HG02943 (cell line): ENCODE data around the gene KIF1B.

Source experiments
- ATAC-seq: cut with Tn5 transposase; IDR thresholded peaks from one replicate; pipeline ENCODE4 v1.9.1; 2021; ENCODE audit warnings: mild to moderate bottlenecking, low read depth, moderate library complexity; ENCODE audit not compliant: unreplicated experiment

Gene KIF1B

GRCh38 chr1:10209905-10210810, at the start of gene KIF1B:
TSS of gene KIF1B (plus strand) at chr1:10210570. CDS start at chr1:10232329, 21,759 bp downstream.
- peak; percentile 96 for ATAC-seq

DNA sequence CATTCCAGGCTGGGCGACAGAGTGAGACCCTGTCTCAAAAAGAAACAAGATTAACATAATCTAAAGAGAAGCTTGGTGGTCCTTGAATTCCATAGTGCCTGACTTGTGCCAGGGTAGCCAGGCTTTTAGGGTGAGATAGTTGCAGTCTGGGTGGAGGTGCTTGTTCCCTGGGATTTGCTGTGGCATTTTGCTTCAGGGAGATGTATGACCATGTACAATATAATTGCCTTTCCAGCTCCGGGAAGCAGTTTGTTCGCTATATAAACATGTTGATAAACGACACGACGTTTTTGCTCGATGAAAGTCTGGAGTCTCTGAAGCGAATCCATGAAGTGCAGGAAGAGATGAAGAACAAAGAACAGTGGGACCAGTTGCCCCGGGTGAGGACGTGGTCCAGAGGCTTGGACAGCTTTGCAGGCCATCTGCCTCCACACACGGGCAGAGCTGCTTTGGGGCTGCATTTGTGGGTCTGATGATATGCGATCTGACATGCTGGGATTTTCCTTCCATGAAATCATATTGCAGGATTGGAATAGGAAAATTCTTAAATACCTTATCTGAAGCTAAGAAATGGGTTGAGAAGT, 49.4 kb upstream of the KIF1B start:
- ATAC-seq: no peak

DNA sequence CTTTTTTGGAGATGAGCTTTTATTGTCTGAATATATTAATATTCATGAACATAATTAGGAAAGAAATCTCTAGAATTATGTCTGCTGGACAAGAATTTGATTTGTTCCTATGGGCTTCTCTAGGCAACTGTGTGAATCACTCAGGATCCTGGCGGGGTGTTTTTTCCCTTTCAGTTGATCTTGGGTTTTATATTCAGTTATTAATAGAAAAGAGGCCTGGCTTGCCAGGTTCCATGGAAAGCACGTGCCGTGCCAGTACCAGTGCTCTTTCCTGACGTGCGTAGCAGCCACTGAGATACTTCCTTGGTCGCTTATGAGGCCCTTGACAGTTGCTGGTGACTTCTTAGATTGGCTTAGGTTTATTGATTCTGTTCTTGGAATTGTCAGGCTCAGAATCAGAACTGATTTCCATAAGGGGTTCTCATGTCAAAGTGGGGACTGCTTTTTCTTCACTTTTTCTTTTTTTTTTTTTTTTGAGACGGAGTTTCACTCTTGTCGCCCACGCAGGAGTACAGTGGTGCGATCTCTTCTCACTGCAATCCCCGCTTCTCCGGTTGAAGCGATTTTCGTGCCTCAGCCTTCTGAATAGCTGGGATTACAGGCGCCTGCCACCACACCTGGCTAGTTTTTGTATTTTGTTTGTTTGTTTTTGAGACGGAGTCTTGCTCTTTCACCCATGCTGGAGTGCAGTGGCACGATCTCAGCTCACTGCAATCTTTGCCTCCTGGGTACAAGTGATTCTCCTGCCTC, 48.7 kb upstream of the KIF1B start:
- no peak for ATAC-seq

GRCh38 chr1:10168912-10169514, 41.4 kb upstream of the KIF1B start:
- ATAC-seq: no peak

GRCh38 chr1:10170239-10170574, 40.2 kb upstream of the KIF1B start:
- no peak for ATAC-seq

DNA sequence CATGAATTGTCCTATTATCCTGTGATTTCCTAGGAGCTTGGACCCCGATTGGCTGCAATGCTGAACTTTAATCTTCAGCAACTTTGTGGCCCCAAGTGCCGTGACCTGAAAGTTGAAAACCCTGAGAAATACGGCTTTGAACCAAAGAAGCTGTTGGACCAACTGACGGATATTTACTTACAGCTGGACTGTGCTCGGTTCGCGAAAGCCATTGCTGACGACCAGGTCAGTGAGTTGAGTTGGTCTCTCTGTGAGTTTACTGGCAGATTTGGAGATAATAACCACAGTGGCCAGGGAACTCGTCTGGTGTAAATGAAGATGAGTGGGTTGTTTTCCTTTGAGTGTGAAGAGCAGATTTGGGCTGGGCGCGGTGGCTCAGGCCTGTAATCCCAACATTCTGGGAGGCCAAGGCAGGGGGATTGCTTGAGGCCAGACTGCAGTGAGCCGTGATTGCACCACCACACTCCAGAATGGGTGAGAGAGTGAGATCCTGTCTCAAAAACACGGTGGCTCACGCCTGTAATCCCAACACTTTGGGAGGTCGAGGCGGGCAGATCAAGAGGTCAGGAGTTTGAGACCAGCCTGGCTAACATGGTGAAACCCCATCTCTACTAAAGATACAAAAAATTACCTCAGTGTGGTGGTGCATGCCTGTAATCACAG, 39.1 kb upstream of the KIF1B start:
- no peak for ATAC-seq

DNA sequence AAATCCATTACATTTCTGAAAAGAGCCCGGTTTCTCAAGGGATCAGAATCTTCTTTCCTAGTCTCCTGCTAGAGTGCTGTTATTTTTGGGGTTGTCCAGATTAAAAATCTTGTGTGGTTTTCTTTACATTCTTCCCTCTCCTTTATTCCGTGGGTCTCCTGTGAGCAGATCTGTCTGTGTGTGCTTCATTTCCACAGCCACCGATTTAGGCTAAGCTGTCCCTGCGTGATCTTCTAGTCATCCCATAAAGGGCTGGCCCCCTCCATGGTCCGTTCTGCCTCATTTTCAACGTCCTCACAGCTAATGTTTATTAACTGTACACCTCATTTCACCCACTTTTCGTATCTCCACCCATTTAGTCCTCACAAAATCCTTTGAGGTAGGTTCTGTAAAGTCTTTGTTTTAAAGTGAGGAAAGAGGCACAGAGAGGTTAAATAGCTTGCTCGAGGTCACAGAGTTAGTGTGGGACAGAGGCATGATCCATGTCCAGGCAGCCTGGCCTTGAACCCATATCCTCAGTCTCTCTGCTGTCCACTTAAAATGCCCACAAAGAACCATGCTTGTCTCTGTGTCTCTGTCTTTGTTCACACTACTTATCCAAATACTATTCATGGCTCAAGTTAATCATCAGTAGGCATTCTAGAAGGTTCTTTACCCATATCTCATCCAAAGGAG, 38.2 kb upstream of the KIF1B start:
- ATAC-seq: no peak

DNA sequence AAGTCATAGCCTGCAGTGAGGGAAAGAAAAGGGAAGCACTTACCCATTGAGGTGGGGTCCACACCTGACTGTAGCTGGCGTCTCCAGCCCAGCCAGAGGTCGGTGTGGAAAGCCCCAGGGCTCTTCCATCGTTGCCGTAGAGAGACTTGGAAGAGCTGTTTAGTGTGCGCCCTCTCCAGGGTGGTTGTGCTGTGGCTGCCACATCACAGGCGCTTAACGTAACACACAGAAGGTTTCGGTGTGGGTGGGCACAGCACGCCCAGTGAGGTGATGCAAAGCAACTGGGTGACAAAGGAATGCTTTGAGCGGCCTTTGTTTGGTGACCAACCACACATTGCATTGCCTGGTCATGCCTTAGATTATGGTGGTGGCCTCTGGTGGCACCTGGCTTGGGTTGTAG, 36.8 kb upstream of the KIF1B start:
- no peak for ATAC-seq

DNA sequence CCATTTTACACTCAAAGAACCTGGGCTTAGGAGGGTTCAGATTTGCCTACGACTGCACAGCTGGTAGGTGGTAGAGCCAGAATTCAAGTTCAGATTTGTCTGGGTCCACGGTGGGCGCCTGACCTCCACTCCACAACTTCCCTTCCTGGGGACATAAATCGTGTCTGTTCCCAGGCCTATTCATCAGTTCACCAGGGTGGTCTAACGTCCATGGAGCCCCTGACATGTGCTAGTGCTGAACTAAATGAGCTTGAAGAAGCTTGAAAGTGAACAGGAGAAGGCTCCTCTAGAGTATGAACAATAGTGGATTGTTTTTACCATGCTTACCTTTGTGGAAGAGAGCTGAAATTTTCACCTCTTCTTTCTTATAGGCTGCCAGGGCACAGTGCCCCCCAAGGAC, 32.5 kb upstream of the KIF1B start:
- ATAC-seq: no peak

DNA sequence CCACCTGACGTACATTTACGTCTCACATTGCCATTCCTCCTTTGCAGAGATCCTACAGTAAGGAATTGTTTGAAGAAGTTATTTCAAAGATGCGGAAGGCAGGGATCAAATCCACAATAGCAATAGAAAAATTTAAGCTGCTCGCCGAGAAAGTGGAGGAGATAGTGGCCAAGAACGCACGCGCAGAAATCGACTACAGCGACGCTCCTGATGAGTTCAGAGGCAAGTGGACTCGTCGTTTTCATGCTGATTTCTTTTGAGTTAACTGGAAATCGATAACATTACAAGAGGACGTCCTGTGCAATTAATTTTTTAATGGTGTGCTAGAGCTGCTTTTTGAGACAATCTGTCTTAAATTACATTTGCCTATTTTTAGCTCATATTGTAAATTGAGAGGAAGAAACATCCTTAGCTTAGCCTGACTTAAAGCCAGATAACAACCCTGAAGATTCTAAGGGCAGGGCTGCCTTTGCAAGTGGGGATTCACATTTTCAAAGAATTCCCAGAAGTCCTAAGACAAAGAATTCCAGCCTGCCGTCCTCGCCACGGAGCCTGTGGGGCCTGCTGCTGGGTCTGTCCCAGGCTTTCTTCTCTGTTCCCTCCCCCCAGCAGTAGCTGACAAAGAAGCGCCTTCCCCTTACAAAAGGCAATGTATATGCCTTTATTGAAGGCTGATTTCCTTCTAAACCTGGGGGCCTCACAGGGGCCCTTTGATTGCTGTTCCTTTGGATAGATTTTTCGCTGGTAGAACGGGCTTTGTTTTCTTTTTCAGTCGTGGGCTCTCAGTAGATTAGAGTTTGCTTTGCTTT, 31.6 kb upstream of the KIF1B start:
- no peak for ATAC-seq

- no peak for ATAC-seq
Observed at GRCh38 chr1:10179406-10180091, 30.8 kb upstream of the KIF1B start.

DNA sequence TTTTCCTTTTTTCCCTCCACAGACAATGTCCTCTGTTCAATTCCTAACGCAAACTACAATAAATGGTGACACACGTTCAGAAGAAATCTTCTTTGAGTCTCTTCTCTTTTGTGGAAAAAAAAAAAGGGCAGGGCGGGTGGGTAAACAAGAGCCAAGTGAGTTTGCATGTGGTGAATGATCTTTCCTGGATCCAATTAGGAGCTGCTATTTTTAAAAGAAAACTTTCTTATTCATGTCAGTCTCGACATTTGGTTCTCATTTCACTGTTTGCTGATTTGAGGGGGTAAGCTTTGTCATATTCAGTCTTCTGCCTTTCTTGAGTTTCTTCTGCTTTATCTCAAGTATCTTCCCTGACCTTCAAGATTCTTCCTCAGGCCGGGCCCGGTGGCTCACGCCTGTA, 29.2 kb upstream of the KIF1B start:
- no peak for ATAC-seq

DNA sequence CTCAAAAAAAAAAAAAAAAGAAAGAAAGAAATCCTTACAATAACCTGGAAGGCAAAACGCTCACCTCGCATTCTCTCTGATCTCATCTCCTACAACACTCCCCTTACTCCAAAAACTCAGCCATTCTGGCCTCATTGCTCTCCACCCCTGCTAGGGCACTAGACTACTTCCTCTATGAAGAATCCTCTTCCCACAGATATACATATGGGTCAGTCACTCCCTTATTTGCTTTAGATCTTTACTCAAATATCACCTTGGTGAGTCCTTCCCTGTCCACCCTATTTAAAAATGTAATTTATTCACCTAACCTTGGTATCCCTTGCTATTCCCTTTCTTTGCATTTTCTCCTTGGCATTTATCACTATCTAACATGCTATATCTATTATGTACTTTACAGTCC, 24.6 kb upstream of the KIF1B start:
- ATAC-seq: no peak

DNA sequence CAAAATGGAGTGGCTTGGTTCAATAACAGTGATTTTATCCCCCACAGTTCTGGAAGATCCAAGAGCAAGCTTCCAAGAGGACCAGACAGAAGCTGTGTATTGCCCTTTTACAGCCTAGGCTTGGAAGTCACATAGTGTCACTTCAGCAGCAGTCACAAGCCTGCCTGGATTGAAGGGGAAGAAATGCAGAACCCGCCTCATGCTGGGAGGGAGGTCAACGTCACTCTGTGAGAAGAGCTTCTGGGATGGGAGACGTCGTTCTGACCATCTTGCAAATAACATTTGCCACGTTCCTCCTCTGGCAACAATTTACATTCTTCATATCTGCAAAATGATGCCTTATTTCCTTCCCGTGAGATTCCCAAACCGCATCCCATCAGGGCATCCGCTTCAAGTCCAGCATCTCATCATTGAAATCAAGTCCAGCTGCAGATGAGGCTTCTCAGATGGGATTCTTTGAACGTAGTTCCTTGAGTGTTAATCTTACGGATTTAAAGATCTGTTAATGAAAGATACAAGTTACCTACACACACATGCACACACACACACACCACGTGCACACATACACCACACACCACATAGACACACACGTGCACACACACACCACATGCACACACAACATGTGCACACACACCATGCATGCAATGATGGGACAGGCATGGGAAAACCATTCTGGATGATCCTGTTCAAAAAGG, 23.9 kb upstream of the KIF1B start:
- ATAC-seq: no peak

DNA sequence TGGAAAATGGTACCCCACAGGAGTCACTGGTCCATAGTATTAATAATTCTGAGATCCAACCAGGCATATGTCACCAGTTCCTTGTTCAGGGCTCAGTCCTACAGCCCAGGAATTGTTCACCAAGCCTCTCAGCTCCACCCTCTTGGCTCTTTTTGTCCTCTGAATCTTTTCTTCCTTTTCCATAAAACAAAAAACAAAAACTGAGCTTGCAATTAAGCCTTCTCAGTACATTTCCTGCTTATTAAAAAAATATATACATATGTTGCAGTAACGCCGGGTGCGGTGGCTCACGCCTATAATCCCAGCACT, 23.4 kb upstream of the KIF1B start:
- ATAC-seq: no peak

DNA sequence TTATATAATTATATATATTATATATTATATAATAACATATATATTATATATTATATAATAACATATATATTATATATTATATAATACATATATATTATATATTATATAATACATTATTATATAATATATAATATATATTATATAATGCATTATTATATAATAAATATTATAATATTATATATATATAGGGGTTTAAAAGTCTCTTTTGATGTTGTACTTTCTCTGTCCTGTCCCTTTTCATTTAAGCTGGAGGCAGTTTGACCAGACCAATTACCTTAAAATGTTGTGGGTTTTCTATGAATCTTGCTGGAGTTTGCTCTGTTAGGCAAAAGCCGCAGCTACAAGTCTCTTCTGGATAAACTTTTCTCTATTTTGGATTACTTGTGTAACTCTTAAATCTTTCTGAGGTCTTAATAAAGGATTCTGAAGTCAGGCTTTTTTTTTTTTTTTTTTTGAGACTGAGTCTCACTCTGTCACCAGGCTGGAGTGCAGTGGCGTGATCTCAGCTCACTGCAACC, 22.2 kb upstream of the KIF1B start:
- ATAC-seq: no peak

DNA sequence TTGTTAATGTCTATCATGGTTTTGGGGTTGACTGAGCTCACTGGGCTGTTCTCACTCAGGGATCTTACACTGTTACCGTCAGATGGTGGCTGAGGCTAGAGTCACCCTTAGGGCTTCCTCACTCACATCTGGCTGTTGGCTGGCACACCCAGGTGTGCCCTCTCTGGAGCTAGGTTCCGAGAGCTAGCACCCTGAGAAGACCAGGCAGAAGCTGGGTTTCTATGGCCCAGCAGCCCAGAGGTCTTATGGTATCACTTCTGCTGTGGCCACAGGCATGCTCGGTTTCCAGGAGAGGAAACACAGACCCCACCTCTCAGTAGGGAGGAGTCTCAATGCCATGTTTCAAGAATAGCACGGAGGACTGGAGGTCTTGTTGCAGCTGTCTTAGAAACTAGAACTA, 20.7 kb upstream of the KIF1B start:
- no peak for ATAC-seq

GRCh38 chr1:10192263-10192662, 18.1 kb upstream of the KIF1B start:
- no peak for ATAC-seq
